Measurements from ENCODE around the gene MACROD2. TPM values are rescaled to one million over a fixed set of nuclear protein-coding genes. Genes with fewer than 3 reads are reported as not detected.

MACROD2 gene
- polyA plus RNA-seq, 1 donor from 2014 or later, result 23.2 TPM

DNA sequence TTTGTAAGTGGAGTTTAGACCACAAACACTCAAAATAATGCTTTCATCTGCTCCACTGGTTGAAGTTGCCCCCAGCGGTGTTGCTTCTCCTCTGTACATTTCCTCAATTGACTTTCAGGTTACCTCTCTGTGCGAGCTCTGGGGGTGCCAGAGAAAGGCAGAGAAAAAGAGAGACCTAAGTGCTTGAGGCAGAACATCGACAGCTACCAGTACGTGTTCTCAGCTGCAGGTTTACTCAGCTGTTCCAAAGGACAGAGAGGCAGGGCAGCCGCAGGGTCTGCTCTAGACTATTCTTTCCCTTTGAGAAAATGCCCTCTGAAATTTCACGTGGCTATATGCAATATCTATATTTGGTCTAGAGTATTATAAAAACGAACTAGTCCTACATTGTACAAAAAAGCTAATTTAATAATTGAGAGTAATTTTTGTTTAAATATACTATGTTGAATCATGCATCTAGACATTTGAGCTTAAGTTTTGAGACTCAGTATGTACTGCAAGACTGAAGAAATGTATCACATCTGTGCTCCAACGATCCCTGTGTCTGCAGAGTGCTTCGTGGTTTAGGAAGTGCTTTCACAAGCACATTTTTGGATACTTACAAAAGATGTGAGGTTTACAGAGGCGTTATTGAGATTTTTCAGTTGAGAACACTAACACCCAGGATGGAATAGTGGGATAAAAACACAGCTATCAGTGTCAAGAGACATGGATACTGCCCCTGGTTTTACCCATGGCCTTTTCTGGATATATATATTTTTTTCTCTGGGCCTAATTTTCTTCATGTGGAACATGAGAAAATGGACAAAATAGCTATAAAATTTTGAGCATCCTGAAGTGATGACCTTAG lies 795.7 kb downstream of the MACROD2 start:
- TF ChIP-seq, protein P1, sequence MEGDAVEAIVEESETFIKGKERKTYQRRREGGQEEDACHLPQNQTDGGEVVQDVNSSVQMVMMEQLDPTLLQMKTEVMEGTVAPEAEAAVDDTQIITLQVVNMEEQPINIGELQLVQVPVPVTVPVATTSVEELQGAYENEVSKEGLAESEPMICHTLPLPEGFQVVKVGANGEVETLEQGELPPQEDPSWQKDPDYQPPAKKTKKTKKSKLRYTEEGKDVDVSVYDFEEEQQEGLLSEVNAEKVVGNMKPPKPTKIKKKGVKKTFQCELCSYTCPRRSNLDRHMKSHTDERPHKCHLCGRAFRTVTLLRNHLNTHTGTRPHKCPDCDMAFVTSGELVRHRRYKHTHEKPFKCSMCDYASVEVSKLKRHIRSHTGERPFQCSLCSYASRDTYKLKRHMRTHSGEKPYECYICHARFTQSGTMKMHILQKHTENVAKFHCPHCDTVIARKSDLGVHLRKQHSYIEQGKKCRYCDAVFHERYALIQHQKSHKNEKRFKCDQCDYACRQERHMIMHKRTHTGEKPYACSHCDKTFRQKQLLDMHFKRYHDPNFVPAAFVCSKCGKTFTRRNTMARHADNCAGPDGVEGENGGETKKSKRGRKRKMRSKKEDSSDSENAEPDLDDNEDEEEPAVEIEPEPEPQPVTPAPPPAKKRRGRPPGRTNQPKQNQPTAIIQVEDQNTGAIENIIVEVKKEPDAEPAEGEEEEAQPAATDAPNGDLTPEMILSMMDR (IDR thresholded peaks at IDR 0.05; ENCODE audit: poor library complexity, severe bottlenecking), result no peak
- TF ChIP-seq MXI1 (conservative IDR thresholded peaks at IDR 0.05; ENCODE audit: poor library complexity, severe bottlenecking) (no peak), EP300 (conservative IDR thresholded peaks at IDR 0.05; ENCODE audit: poor library complexity, severe bottlenecking) (no peak), POLR2AphosphoS5 (IDR thresholded peaks at IDR 0.05) (no peak), EZH2 (IDR thresholded peaks at IDR 0.05; ENCODE audit: borderline replicate concordance, insufficient read depth, low read length, poor library complexity, severe bottlenecking) (no peak), RAD21 (conservative IDR thresholded peaks at IDR 0.05) (no peak), SMC3 (conservative IDR thresholded peaks at IDR 0.05; ENCODE audit: poor library complexity) (no peak), TAF1 (IDR thresholded peaks at IDR 0.05; ENCODE audit: low read depth) (no peak)
- TF ChIP-seq, protein P2, sequence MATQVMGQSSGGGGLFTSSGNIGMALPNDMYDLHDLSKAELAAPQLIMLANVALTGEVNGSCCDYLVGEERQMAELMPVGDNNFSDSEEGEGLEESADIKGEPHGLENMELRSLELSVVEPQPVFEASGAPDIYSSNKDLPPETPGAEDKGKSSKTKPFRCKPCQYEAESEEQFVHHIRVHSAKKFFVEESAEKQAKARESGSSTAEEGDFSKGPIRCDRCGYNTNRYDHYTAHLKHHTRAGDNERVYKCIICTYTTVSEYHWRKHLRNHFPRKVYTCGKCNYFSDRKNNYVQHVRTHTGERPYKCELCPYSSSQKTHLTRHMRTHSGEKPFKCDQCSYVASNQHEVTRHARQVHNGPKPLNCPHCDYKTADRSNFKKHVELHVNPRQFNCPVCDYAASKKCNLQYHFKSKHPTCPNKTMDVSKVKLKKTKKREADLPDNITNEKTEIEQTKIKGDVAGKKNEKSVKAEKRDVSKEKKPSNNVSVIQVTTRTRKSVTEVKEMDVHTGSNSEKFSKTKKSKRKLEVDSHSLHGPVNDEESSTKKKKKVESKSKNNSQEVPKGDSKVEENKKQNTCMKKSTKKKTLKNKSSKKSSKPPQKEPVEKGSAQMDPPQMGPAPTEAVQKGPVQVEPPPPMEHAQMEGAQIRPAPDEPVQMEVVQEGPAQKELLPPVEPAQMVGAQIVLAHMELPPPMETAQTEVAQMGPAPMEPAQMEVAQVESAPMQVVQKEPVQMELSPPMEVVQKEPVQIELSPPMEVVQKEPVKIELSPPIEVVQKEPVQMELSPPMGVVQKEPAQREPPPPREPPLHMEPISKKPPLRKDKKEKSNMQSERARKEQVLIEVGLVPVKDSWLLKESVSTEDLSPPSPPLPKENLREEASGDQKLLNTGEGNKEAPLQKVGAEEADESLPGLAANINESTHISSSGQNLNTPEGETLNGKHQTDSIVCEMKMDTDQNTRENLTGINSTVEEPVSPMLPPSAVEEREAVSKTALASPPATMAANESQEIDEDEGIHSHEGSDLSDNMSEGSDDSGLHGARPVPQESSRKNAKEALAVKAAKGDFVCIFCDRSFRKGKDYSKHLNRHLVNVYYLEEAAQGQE (IDR thresholded peaks at IDR 0.05; ENCODE audit: borderline replicate concordance), result no peak
- no peak overlapping the region for H3K4me2 ChIP-seq (ENCODE audit: low read length)

DNA sequence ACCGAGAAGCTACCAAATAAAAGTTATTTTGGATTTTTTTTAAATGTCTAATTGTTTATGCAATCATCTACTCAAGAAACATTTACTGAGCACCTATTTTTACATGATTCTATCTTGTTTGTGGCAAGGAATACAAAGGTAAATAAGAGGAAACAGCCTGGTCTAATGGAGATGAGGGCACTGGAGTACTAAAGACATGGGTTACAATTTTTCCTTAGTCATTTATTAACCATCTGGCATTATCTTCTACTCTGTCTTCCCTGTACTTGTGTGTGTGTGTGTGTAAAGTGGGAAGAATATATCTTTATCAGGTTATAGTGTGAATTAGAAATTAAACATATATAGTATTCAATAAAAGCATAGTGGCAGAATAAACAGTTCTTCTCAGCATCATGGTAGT lies 797.6 kb downstream of the MACROD2 start:
- H3K27ac ChIP-seq (ENCODE audit: low read length), result no peak overlapping the region
- H3K9ac ChIP-seq (ENCODE audit: low read length), result no peak overlapping the region
- no peak overlapping the region for H3K4me2 ChIP-seq (ENCODE audit: low read length)
- H3K79me2 ChIP-seq (replicated peaks; ENCODE audit: insufficient read depth, low read length), result no peaks in the 10 kb centered on the region
- H4K20me1 ChIP-seq (ENCODE audit: insufficient read depth), result no peaks in the 10 kb centered on the region
- H3K4me3 ChIP-seq (ENCODE audit: low read length), result no peak overlapping the region
- no peaks in the 10 kb centered on the region for H3F3A ChIP-seq (ENCODE audit: insufficient read depth, low read length, poor library complexity, severe bottlenecking)
- H3K27me3 ChIP-seq (ENCODE audit: insufficient read depth, low read depth, low read length), result no peaks in the 10 kb centered on the region
- TF ChIP-seq, protein P2 (IDR thresholded peaks at IDR 0.05; ENCODE audit: borderline replicate concordance), result no peak
- TF ChIP-seq, protein P1 (IDR thresholded peaks at IDR 0.05; ENCODE audit: poor library complexity, severe bottlenecking), result no peak
- TF ChIP-seq RAD21 (conservative IDR thresholded peaks at IDR 0.05), result no peak
- no peaks in the 10 kb centered on the region for H3K9me3 ChIP-seq (ENCODE audit: low read length)
- H2AFZ ChIP-seq (ENCODE audit: low read depth, low read length), result no peak overlapping the region
- H3K36me3 ChIP-seq (ENCODE audit: insufficient read depth, low read length), result no peaks in the 10 kb centered on the region
- H3K9me2 ChIP-seq (ENCODE audit: insufficient read depth, low read length), result no peaks in the 10 kb centered on the region

More for the DNA sequence above, 795.7 kb downstream of the MACROD2 start:
- Histone ChIP-seq H2AFZ (ENCODE audit: low read depth, low read length) (no peak overlapping the region), H3K36me3 (ENCODE audit: insufficient read depth, low read length) (no peaks in the 10 kb centered on the region), H3K27me3 (ENCODE audit: insufficient read depth, low read depth, low read length) (no peaks in the 10 kb centered on the region), H4K20me1 (ENCODE audit: insufficient read depth) (no peaks in the 10 kb centered on the region), H3K9me2 (ENCODE audit: insufficient read depth, low read length) (no peaks in the 10 kb centered on the region), H3K79me2 (replicated peaks; ENCODE audit: insufficient read depth, low read length) (no peaks in the 10 kb centered on the region), H3K9ac (ENCODE audit: low read length) (no peak overlapping the region), H3K27ac (ENCODE audit: low read length) (no peak overlapping the region), H3K4me3 (ENCODE audit: low read length) (no peak overlapping the region), H3F3A (ENCODE audit: insufficient read depth, low read length, poor library complexity, severe bottlenecking) (no peaks in the 10 kb centered on the region), H3K9me3 (ENCODE audit: low read length) (no peaks in the 10 kb centered on the region)
